T-helper 2 cell treated with Interferon-gamma antibody and Interleukin-4, amounts not matched to agents 5 μg/mL and 100 μg/mL, for 36 hours (primary cell): ENCODE data around the gene UGT1A6.

Experiments
- DNase-seq: peaks from one replicate; pipeline ENCODE4 v3.0.0; 2021; ENCODE audit warnings: low spot score
- H3K27ac Mint-ChIP-seq: one replicate; pipeline ENCODE4 v1.8.0; 2021; ENCODE audit warnings: mild to moderate bottlenecking, mixed read lengths
- H3K27me3 Mint-ChIP-seq: one replicate; pipeline ENCODE4 v1.8.0; 2021; ENCODE audit warnings: low read depth, mixed read lengths
- H3K36me3 Mint-ChIP-seq: one replicate; pipeline ENCODE4 v1.8.0; 2021; ENCODE audit warnings: low read depth, mixed read lengths
- H3K4me1 Mint-ChIP-seq: one replicate; pipeline ENCODE4 v1.8.0; 2021; ENCODE audit warnings: low read depth, mixed read lengths
- H3K4me3 Mint-ChIP-seq: one replicate; pipeline ENCODE4 v1.8.0; 2022; ENCODE audit warnings: mild to moderate bottlenecking, moderate library complexity, mixed read lengths
- H3K9me3 Mint-ChIP-seq: one replicate; pipeline ENCODE4 v1.8.0; 2021; ENCODE audit warnings: mixed read lengths

UGT1A6 gene

GRCh38 chr2:233813236-233814055, 120.8 kb downstream of the UGT1A6 start:
- H3K4me3 Mint-ChIP-seq = no peak overlapping the region
- no peaks in the 10 kb centered on the region for H3K36me3 Mint-ChIP-seq
- H3K9me3 Mint-ChIP-seq = no peaks in the 10 kb centered on the region
- H3K4me1 Mint-ChIP-seq = no peaks in the 10 kb centered on the region
- H3K27me3 Mint-ChIP-seq = peaks cover 10% of the 10 kb centered on the region
- no peak for DNase-seq
- no peak overlapping the region for H3K27ac Mint-ChIP-seq

GRCh38 chr2:233814056-233814835, 121.6 kb downstream of the UGT1A6 start:
- Mint-ChIP-seq H3K27ac (no peak overlapping the region), H3K27me3 (peaks cover 10% of the 10 kb centered on the region), H3K4me1 (no peaks in the 10 kb centered on the region), H3K9me3 (no peaks in the 10 kb centered on the region), H3K36me3 (no peaks in the 10 kb centered on the region), H3K4me3 (no peak overlapping the region)
- DNase-seq = no peak

- Mint-ChIP-seq H3K4me1 (no peaks in the 10 kb centered on the region), H3K27ac (no peak overlapping the region), H3K4me3 (no peak overlapping the region), H3K9me3 (no peaks in the 10 kb centered on the region), H3K27me3 (peaks cover 10% of the 10 kb centered on the region), H3K36me3 (no peaks in the 10 kb centered on the region)
- DNase-seq = no peak
Observed at GRCh38 chr2:233815861-233816260, 123.2 kb downstream of the UGT1A6 start.

- Mint-ChIP-seq H3K9me3 (no peaks in the 10 kb centered on the region), H3K4me3 (no peak overlapping the region), H3K27me3 (peaks cover 10% of the 10 kb centered on the region), H3K27ac (no peak overlapping the region), H3K36me3 (no peaks in the 10 kb centered on the region), H3K4me1 (no peaks in the 10 kb centered on the region)
- no peak for DNase-seq
Observed at GRCh38 chr2:233816334-233816733, 123.6 kb downstream of the UGT1A6 start.

- Mint-ChIP-seq H3K27ac (no peak overlapping the region), H3K4me1 (no peaks in the 10 kb centered on the region), H3K9me3 (no peaks in the 10 kb centered on the region), H3K27me3 (peaks cover 10% of the 10 kb centered on the region), H3K4me3 (no peak overlapping the region), H3K36me3 (no peaks in the 10 kb centered on the region)
- DNase-seq = no peak
Observed at GRCh38 chr2:233816771-233817170, 124.1 kb downstream of the UGT1A6 start.

GRCh38 chr2:233817361-233817911, 124.7 kb downstream of the UGT1A6 start:
- no peaks in the 10 kb centered on the region for H3K36me3 Mint-ChIP-seq
- H3K4me1 Mint-ChIP-seq = no peaks in the 10 kb centered on the region
- no peaks in the 10 kb centered on the region for H3K9me3 Mint-ChIP-seq
- no peak overlapping the region for H3K4me3 Mint-ChIP-seq
- no peak for DNase-seq
- H3K27ac Mint-ChIP-seq = no peak overlapping the region
- peaks cover 10% of the 10 kb centered on the region for H3K27me3 Mint-ChIP-seq

GRCh38 chr2:233817995-233818638, 125.4 kb downstream of the UGT1A6 start:
- Mint-ChIP-seq H3K9me3 (no peaks in the 10 kb centered on the region), H3K4me3 (no peak overlapping the region), H3K27me3 (peaks cover 10% of the 10 kb centered on the region), H3K27ac (no peak overlapping the region), H3K4me1 (no peaks in the 10 kb centered on the region), H3K36me3 (no peaks in the 10 kb centered on the region)
- DNase-seq = no peak

- no peak for DNase-seq
- Mint-ChIP-seq H3K4me3 (no peak overlapping the region), H3K4me1 (no peaks in the 10 kb centered on the region), H3K9me3 (no peaks in the 10 kb centered on the region), H3K27me3 (peaks cover 10% of the 10 kb centered on the region), H3K27ac (no peak overlapping the region), H3K36me3 (no peaks in the 10 kb centered on the region)
Observed at GRCh38 chr2:233818639-233819621, 126.2 kb downstream of the UGT1A6 start.

- H3K36me3 Mint-ChIP-seq = no peaks in the 10 kb centered on the region
- H3K27me3 Mint-ChIP-seq = peaks cover 7% of the 10 kb centered on the region
- H3K9me3 Mint-ChIP-seq = no peaks in the 10 kb centered on the region
- no peak overlapping the region for H3K27ac Mint-ChIP-seq
- no peak overlapping the region for H3K4me3 Mint-ChIP-seq
- H3K4me1 Mint-ChIP-seq = no peaks in the 10 kb centered on the region
- no peak for DNase-seq
Observed at GRCh38 chr2:233819884-233820773, 127.4 kb downstream of the UGT1A6 start.

- Mint-ChIP-seq H3K36me3 (no peaks in the 10 kb centered on the region), H3K27me3 (peaks cover 9% of the 10 kb centered on the region), H3K4me3 (no peak overlapping the region), H3K9me3 (no peaks in the 10 kb centered on the region), H3K4me1 (no peaks in the 10 kb centered on the region), H3K27ac (no peak overlapping the region)
- DNase-seq = no peak
Observed at GRCh38 chr2:233820774-233821105, 128.1 kb downstream of the UGT1A6 start.

- no peaks in the 10 kb centered on the region for H3K9me3 Mint-ChIP-seq
Observed at GRCh38 chr2:233821196-233821595, 128.5 kb downstream of the UGT1A6 start.

GRCh38 chr2:233821709-233822100, 129.0 kb downstream of the UGT1A6 start:
- Mint-ChIP-seq H3K36me3 (no peaks in the 10 kb centered on the region), H3K4me1 (no peaks in the 10 kb centered on the region), H3K9me3 (no peaks in the 10 kb centered on the region), H3K27ac (no peak overlapping the region), H3K4me3 (no peak overlapping the region), H3K27me3 (peaks cover 12% of the 10 kb centered on the region)
- no peak for DNase-seq

More at GRCh38 chr2:233821196-233821595, 128.5 kb downstream of the UGT1A6 start:
- no peak for DNase-seq
- Mint-ChIP-seq H3K36me3 (no peaks in the 10 kb centered on the region), H3K27ac (no peak overlapping the region), H3K4me1 (no peaks in the 10 kb centered on the region), H3K4me3 (no peak overlapping the region), H3K27me3 (peaks cover 7% of the 10 kb centered on the region)
